ENCODE data around the gene FBLN2. TPM values are rescaled to one million over a fixed set of nuclear protein-coding genes. Genes with fewer than 3 reads are reported as not detected.

FBLN2 gene
- polyA plus RNA-seq, 2 of the 4 experiments (the other 2 are of a cell fraction): 1.1 to 2.7 TPM

- Histone ChIP-seq H3K27ac (no peak overlapping the region), H3K4me1 (no peaks in the 10 kb centered on the region), H3K4me3 (no peak overlapping the region), H3K9me3 (no peaks in the 10 kb centered on the region), H3K4me2 (no peak overlapping the region)
- DNase-seq (ENCODE audit: low read depth in 1 of 2, low spot score in 1 of 2) (no peak), ATAC-seq (no peak), FAIRE-seq (no peak)
- POLR2A ChIA-PET: no interaction called here
- TF ChIP-seq HES2 (IDR thresholded peaks at IDR 0.05): no peak
- TF ChIP-seq RFX5 (IDR thresholded peaks at IDR 0.05): no peak
- no peak for TF ChIP-seq RNF2 (IDR thresholded peaks at IDR 0.05; ENCODE audit: borderline replicate concordance, low read depth)
- no peak for TF ChIP-seq JUNB (IDR thresholded peaks at IDR 0.05)
- CTCF ChIA-PET: interaction anchor here (1.0 to 14.0 kb wide), 8 partner anchors 9 to 134 kb away, joined by 3 to 98 read pairs (median 4); no protein-coding TSS in a partner anchor
- 72% methylated on average over 18 of the region's 26 CpGs for WGBS (ENCODE audit: missing lambda C conversion rate)
Measured at GRCh38 chr3:13515786-13516759, 32.9 kb upstream of the FBLN2 start.

GRCh38 chr3:13516760-13517135 is 32.2 kb upstream of the FBLN2 start:
- no peak overlapping the region for H3K4me3 ChIP-seq
- ChIA-PET CTCF (interaction anchor here (1.1 to 14.0 kb wide), 6 partner anchors 8 to 133 kb away, joined by 3 to 98 read pairs (median 4); no protein-coding TSS in a partner anchor), POLR2A (no interaction called here)
- ATAC-seq (no peak), FAIRE-seq (no peak), DNase-seq (ENCODE audit: low read depth in 1 of 2, low spot score in 1 of 2) (no peak)
- no peak overlapping the region for H3K27ac ChIP-seq
- WGBS (ENCODE audit: missing lambda C conversion rate): 83% methylated on average over 9 of the region's 9 CpGs
- no peak overlapping the region for H3K4me2 ChIP-seq
- H3K4me1 ChIP-seq: no peaks in the 10 kb centered on the region
- no peaks in the 10 kb centered on the region for H3K9me3 ChIP-seq
- no peak for TF ChIP-seq CBX2 (IDR thresholded peaks at IDR 0.05; ENCODE audit: borderline replicate concordance, low read depth)
- TF ChIP-seq FOSB (CRISPR knock-in tag; IDR thresholded peaks at IDR 0.05): no peak
- TF ChIP-seq CEBPB (IDR thresholded peaks at IDR 0.05): no peak
- no peak for TF ChIP-seq USF2 (IDR thresholded peaks at IDR 0.05)
- TF ChIP-seq HMGXB4 (CRISPR knock-in tag; IDR thresholded peaks at IDR 0.05; ENCODE audit: borderline replicate concordance): no peak

GRCh38 chr3:13517253-13517977 is 31.5 kb upstream of the FBLN2 start:
- 71% methylated on average over 5 of the region's 18 CpGs for WGBS (ENCODE audit: missing lambda C conversion rate)
- FAIRE-seq (no peak), ATAC-seq (no peak), DNase-seq (ENCODE audit: low read depth in 1 of 2, low spot score in 1 of 2) (no peak)
- no peak overlapping the region for H3K27ac ChIP-seq
- CTCF ChIA-PET: interaction anchor here (0.7 to 14.0 kb wide), 5 partner anchors 8 to 131 kb away, joined by 3 to 98 read pairs (median 4); no protein-coding TSS in a partner anchor
- no peak overlapping the region for H3K4me2 ChIP-seq
- no peak overlapping the region for H3K4me3 ChIP-seq
- POLR2A ChIA-PET: no interaction called here
- no peaks in the 10 kb centered on the region for H3K9me3 ChIP-seq
- no peaks in the 10 kb centered on the region for H3K4me1 ChIP-seq
- TF ChIP-seq MAX (IDR thresholded peaks at IDR 0.05) (no peak), TFCP2L1 (CRISPR knock-in tag; IDR thresholded peaks at IDR 0.05) (no peak), RARB (CRISPR knock-in tag; IDR thresholded peaks at IDR 0.05) (no peak), CHD4 (IDR thresholded peaks at IDR 0.05; ENCODE audit: borderline replicate concordance) (no peak), CEBPB (IDR thresholded peaks at IDR 0.05) (no peak), POLR2AphosphoS2 (conservative IDR thresholded peaks at IDR 0.05; ENCODE audit: low read length) (no peak), JUNB (IDR thresholded peaks at IDR 0.05) (no peak), ZC3H11A (IDR thresholded peaks at IDR 0.05) (no peak), JUN (IDR thresholded peaks at IDR 0.05) (no peak)

Data from A549 (cell line).